ENCODE results near the gene GATA6.

DNA sequence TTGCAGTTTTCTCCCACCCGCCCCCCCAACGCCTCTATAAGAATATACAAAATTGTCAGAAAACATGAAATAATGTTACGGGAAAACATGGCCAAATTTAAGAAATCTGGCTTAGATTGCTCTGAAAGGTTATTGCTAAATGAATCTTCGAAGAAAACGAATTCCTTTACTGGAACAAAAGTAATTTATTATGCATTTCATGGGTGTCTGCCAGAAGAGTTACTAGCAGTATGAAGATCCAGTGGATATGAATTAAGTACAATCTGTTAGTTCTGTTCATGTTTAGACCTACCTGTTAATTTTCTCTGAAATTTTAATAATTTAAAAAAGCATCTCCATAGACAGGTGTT, 21.9 kb downstream of the GATA6 start:
- TF ChIP-seq, protein P1, sequence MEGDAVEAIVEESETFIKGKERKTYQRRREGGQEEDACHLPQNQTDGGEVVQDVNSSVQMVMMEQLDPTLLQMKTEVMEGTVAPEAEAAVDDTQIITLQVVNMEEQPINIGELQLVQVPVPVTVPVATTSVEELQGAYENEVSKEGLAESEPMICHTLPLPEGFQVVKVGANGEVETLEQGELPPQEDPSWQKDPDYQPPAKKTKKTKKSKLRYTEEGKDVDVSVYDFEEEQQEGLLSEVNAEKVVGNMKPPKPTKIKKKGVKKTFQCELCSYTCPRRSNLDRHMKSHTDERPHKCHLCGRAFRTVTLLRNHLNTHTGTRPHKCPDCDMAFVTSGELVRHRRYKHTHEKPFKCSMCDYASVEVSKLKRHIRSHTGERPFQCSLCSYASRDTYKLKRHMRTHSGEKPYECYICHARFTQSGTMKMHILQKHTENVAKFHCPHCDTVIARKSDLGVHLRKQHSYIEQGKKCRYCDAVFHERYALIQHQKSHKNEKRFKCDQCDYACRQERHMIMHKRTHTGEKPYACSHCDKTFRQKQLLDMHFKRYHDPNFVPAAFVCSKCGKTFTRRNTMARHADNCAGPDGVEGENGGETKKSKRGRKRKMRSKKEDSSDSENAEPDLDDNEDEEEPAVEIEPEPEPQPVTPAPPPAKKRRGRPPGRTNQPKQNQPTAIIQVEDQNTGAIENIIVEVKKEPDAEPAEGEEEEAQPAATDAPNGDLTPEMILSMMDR (IDR thresholded peaks at IDR 0.05): no peak
- no peak for TF ChIP-seq POLR2A (IDR thresholded peaks at IDR 0.05)
